Naive thymus-derived CD8-positive, alpha-beta T cell (primary cell): Measurements from ENCODE around the gene RNF111. TPM values are rescaled to one million over a fixed set of nuclear protein-coding genes. Genes with fewer than 3 reads are reported as not detected.

ENCODE experiments used
- ATAC-seq, 2 donors: fragments of 150-1000 bp; cut with Tn5 transposase in 1 of 2; sonication (Bioruptor Pico), chemical (Tn5 transposase) in 1 of 2; 1 replicate in 1 of 2; 2 replicates in 1 of 2; pipeline ENCODE4 v1.10.0; 2021; ENCODE audit warnings: mild to moderate bottlenecking in 2 of 2, moderate library complexity in 2 of 2
- POLR2A ChIA-PET: fragments of 350-600 bp; sonication (Branson Sonifier 250); formaldehyde crosslinking; loops from one replicate; lab custom pipeline; 2021; ENCODE audit warnings: antibody characterized with exemption; lab: Charles Lee
- DNase-seq, 10 donors: peaks; one replicate each; pipeline versions ENCODE4 v3.0.0 to v3.0.0-alpha.2; 2020 to 2022
- H3K27ac Mint-ChIP-seq, 10 donors: one replicate each; pipeline ENCODE4 v1.8.0; 2020 to 2022; ENCODE audit warnings: mild to moderate bottlenecking in 10 of 10, mixed read lengths in 10 of 10, moderate library complexity in 4 of 10, inconsistent platforms in 1 of 10
- H3K27me3 Mint-ChIP-seq, 5 donors: one replicate each; pipeline ENCODE4 v1.8.0; 2021 to 2022; ENCODE audit warnings: mixed read lengths in 5 of 5
- H3K36me3 Mint-ChIP-seq, 3 donors: one replicate each; pipeline ENCODE4 v1.8.0; 2020 to 2022; ENCODE audit warnings: mixed read lengths in 3 of 3, mild to moderate bottlenecking in 2 of 3, inconsistent platforms in 1 of 3
- H3K4me1 Mint-ChIP-seq, 4 donors: one replicate each; pipeline ENCODE4 v1.8.0; 2021 to 2022; ENCODE audit warnings: mixed read lengths in 4 of 4
- H3K4me3 Mint-ChIP-seq, 10 donors: one replicate each; pipeline ENCODE4 v1.8.0; 2020 to 2022; ENCODE audit warnings: mild to moderate bottlenecking in 10 of 10, mixed read lengths in 10 of 10, moderate library complexity in 6 of 10, inconsistent platforms in 1 of 10
- H3K9me3 Mint-ChIP-seq, 9 donors: one replicate each; pipeline ENCODE4 v1.8.0; 2020 to 2022; ENCODE audit warnings: mixed read lengths in 9 of 9, mild to moderate bottlenecking in 3 of 9, inconsistent platforms in 1 of 9, moderate library complexity in 1 of 9
- polyA plus RNA-seq, 3 donors: library from polyadenylated mRNA; unstranded; fragments of 300-500 nt; fragmentation: Illumina TruSeq; gene quantifications; one replicate each; pipeline ENCODE4 v1.2.3, GENCODE V29; 2021
- total RNA-seq, 8 experiments: library from RNA in 2 of 8; stranded (reverse) in 2 of 8; gene quantifications; one replicate each; pipeline ENCODE4 v1.2.3 and lab custom pipeline; 2021 to 2026

Gene RNF111
- total RNA-seq, result 10 to 100 TPM; 51.4 to 58.2 TPM
- 10 to 100 TPM; 12.1 to 14.3 (median 14.0) TPM for polyA plus RNA-seq
- 23.7 to 51.2 (median 41.1) reads per million in 6 experiments for total RNA-seq (lab: John Stamatoyannopoulos, UW)

GRCh38 chr15:58987491-58988005 lies at the start of gene RNF111:
Gene RNF111 (plus strand): TSS chr15:58987663. CDS start chr15:59030823, 43,160 bp downstream.
- Mint-ChIP-seq H3K9me3 (no peaks in the 10 kb centered on the region), H3K4me3 (peak within 1 kb of the TSS; percentile 91 to 99 (median 97)), H3K36me3 (peaks cover 0 to 24% (median 2%) of the 10 kb centered on the region in 3 donors), H3K27me3 (no peaks in the 10 kb centered on the region), H3K4me1 (peaks cover 14 to 52% (median 39%) of the 10 kb centered on the region in 4 donors), H3K27ac (peak within 1 kb of the TSS; percentile 93 to 99 (median 97))
- POLR2A ChIA-PET, result interaction anchor here (0.9 to 1.7 kb wide), 3 partner anchors 12 to 702 kb away, joined by 3 to 5 read pairs (median 3); partner anchors contain the start of gene BNIP2
- DNase-seq (peak; percentile 72 to 95 (median 87)), ATAC-seq (peak; percentile 91 to 92)

- peaks cover 0 to 4% (median 0%) of the 10 kb centered on the region in 5 donors for H3K27me3 Mint-ChIP-seq
- no peak overlapping the region for H3K4me3 Mint-ChIP-seq
- no peak overlapping the region for H3K27ac Mint-ChIP-seq
- no peak for DNase-seq
- H3K36me3 Mint-ChIP-seq, result no peaks in the 10 kb centered on the region
- peaks cover 0 to 2% (median 2%) of the 10 kb centered on the region in 4 donors for H3K4me1 Mint-ChIP-seq
- no peaks in the 10 kb centered on the region for H3K9me3 Mint-ChIP-seq
- ATAC-seq, result no peak
- POLR2A ChIA-PET, result no interaction called here
Measured at GRCh38 chr15:58947179-58947578, 40.3 kb upstream of the RNF111 start.

DNA sequence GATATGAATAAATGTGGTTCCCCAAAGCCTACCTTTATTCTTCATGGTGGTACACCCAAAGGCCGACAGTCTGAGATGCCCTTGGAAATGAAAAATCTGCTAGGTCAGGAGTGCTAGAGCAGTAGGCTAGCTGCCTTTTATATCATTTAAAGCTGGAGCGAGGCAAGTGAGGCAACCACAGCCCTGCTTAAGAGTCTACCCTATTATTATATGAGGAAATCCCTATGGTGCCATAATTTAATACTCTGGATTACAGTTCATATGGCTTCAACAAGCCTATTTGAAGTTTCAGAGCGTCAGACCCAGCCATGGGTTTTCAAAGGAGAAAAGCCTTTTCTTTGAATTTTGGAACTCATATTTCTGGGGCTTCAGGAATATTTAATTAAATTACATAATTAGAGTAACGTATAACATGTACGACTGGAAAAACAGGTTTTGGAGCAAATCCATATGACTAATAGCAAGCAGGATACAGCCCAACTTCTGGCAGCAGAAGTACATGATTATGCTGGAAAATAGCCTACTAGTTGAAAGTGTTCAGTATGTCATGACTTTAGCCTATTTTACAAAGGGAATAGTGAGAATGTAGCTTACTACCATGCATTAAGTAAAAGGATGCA lies 36.0 kb upstream of the RNF111 start:
- no peak for ATAC-seq

DNA sequence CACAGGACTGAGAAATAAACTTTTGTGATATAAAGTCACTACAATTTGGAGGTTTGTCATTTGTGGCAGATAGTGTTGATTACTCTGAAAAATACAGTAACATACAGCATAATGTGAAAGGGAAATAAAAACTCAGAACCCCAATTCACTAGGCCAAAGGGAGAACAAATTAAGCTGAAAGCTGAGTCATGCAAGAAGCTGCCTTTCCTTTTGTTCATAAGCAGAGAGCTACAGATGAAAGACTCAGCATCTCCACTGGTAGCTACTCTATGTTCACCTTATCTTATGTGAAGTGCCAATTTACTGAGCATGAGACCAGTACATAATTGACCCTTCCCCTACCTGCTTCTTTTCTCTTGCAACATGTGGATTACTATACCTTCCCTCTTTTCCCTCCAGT lies 34.7 kb upstream of the RNF111 start:
- ATAC-seq (no peak), DNase-seq (no peak)

More for the DNA sequence above, 36.0 kb upstream of the RNF111 start:
- no peak overlapping the region for H3K4me3 Mint-ChIP-seq
- POLR2A ChIA-PET, result no interaction called here
- peaks cover 0 to 4% (median 0%) of the 10 kb centered on the region in 5 donors for H3K27me3 Mint-ChIP-seq
- H3K4me1 Mint-ChIP-seq, result peaks cover 2 to 10% (median 5%) of the 10 kb centered on the region in 4 donors
- H3K9me3 Mint-ChIP-seq, result no peaks in the 10 kb centered on the region
- H3K36me3 Mint-ChIP-seq, result no peaks in the 10 kb centered on the region
- no peak overlapping the region for H3K27ac Mint-ChIP-seq
- no peak for DNase-seq

DNA sequence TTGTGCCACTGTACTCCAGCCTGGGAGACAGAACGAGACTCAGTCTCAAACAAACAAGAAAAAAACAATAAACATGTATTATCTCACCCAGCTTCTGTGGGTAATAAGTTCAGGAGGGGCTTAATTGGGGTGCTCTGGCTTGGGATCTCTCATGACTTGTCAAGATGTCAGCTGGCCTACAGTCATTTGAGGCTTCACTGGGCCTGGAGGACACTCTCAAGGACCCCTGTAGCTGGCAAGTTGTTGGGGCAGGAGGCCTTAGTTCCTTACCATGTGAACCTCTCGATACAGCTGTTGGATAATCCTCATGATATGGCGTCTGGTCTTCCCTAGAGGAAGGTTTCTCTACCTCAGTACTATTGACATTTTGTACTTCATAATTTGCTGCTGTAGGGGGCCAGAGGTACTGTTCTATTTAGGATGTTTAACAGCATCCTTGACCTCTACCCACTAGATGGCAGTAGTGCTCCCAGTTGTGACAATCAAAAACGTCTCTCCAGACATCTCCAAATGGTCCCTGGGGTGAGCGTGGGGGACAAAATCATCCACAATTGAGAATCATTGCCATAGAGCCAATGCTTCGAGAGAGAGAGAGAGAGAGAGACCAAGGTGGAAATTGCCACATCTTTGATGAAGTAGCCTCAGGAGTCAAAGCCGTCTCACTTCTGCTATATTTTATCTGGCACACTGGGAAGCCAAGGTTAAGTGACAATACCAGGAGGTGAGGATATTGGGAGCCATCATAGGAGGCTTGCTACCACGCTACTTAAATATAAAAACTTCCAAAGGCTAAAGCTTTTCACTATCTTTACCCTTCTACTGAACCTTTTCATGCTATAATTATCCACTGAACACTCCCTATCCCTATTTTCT lies 30.1 kb upstream of the RNF111 start:
- peaks cover 4 to 14% (median 8%) of the 10 kb centered on the region in 4 donors for H3K4me1 Mint-ChIP-seq
- POLR2A ChIA-PET, result no interaction called here
- H3K27me3 Mint-ChIP-seq, result no peaks in the 10 kb centered on the region
- ATAC-seq (peak; percentile 98 to 99), DNase-seq (peak; percentile 14 to 76 (median 57))
- no peaks in the 10 kb centered on the region for H3K9me3 Mint-ChIP-seq
- no peak overlapping the region for H3K4me3 Mint-ChIP-seq
- no peak overlapping the region for H3K27ac Mint-ChIP-seq
- H3K36me3 Mint-ChIP-seq, result no peaks in the 10 kb centered on the region

More for the DNA sequence above, 34.7 kb upstream of the RNF111 start:
- POLR2A ChIA-PET, result no interaction called here
- H3K36me3 Mint-ChIP-seq, result no peaks in the 10 kb centered on the region
- H3K4me1 Mint-ChIP-seq, result peaks cover 6 to 18% (median 9%) of the 10 kb centered on the region in 4 donors
- no peak overlapping the region for H3K4me3 Mint-ChIP-seq
- H3K27me3 Mint-ChIP-seq, result peaks cover 0 to 4% (median 0%) of the 10 kb centered on the region in 5 donors
- no peaks in the 10 kb centered on the region for H3K9me3 Mint-ChIP-seq
- peak overlapping the region in 3 of 10 donors; percentile 19 to 40 (median 25) for H3K27ac Mint-ChIP-seq

DNA sequence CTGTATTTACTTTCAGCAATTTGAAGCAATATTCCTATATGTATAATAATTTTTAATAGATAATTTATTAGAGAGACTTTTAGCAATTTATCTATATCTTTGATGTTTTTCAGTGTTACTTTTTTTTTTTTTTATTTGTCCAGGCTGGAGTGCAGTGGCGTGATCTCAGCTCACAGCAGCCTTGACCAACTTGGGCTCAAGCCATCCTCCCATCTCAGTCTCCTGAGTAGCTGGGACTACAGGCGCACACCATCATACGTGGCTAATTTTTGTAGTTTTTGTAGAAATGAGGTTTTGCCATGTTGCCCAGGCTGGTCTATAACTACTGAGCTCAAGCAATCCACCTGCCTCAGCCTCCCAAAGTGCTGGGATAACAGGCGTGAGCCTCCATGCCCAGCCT lies 28.7 kb upstream of the RNF111 start:
- Mint-ChIP-seq H3K9me3 (no peaks in the 10 kb centered on the region), H3K27ac (no peak overlapping the region), H3K4me3 (no peak overlapping the region), H3K36me3 (no peaks in the 10 kb centered on the region), H3K27me3 (no peaks in the 10 kb centered on the region), H3K4me1 (peaks cover 4 to 8% (median 5%) of the 10 kb centered on the region in 4 donors)
- DNase-seq, result no peak
- POLR2A ChIA-PET, result no interaction called here
- ATAC-seq, result no peak

- no peaks in the 10 kb centered on the region for H3K9me3 Mint-ChIP-seq
- DNase-seq, result no peak
- no peak overlapping the region for H3K4me3 Mint-ChIP-seq
- peaks cover 4 to 6% (median 4%) of the 10 kb centered on the region in 4 donors for H3K4me1 Mint-ChIP-seq
- no peaks in the 10 kb centered on the region for H3K36me3 Mint-ChIP-seq
- POLR2A ChIA-PET, result interaction anchor here (0.7 kb wide), 1 partner anchor 176 kb away, joined by 5 read pairs; no protein-coding TSS in a partner anchor
- ATAC-seq, result no peak
- H3K27me3 Mint-ChIP-seq, result no peaks in the 10 kb centered on the region
- H3K27ac Mint-ChIP-seq, result no peak overlapping the region
Measured at GRCh38 chr15:58962136-58962535, 25.3 kb upstream of the RNF111 start.

DNA sequence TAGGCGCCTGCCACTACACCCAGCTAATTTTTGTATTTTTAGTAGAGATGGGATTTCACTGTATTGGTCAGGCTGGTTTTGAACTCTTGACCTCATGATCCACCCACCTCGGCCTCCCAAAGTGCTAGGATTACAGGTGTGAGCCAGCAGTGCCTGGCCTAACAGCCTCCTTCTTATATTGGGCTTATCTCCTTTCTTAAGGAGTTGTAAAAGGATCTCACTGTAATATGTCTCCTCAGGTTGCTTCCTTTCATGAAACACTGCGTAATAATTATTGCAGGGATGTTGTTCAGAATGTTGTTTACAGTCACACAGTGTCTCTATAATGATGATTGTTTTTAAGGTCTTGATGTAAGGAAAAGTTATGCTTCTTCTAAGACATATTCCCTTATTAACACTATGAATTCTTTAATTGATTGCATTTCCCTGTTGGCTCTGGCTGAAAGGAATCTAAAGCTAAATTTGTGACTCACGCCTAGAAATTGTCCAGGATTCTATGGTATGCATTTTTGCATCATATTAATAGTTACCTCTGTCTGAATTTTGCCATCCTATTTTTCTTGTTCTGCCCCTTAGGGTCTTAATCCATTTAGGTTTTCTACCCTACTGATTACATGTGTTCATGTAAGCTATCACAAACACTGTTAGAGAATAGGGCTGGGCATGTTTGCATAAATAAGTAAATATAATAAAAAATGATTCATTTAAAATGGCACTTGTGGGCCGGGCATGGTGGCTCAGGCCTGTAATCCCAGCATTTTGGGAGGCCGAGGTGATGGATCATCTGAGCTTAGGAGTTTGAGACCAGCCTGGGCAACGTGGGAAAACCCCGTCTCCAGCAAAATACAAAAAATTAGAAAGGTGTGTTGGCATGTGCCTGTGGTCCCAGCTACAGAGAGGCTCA lies 24.5 kb upstream of the RNF111 start:
- Mint-ChIP-seq H3K9me3 (no peaks in the 10 kb centered on the region), H3K4me3 (no peak overlapping the region), H3K27me3 (no peaks in the 10 kb centered on the region), H3K27ac (peak overlapping the region in 1 of 10 donors; percentile 62), H3K36me3 (no peaks in the 10 kb centered on the region), H3K4me1 (no peaks in the 10 kb centered on the region)
- no peak for ATAC-seq
- POLR2A ChIA-PET, result interaction anchor here (0.7 kb wide), 1 partner anchor 175 kb away, joined by 5 read pairs; no protein-coding TSS in a partner anchor
- DNase-seq, result no peak

- H3K27ac Mint-ChIP-seq, result no peak overlapping the region
- POLR2A ChIA-PET, result no interaction called here
- peaks cover 0 to 2% (median 0%) of the 10 kb centered on the region in 5 donors for H3K27me3 Mint-ChIP-seq
- H3K9me3 Mint-ChIP-seq, result no peaks in the 10 kb centered on the region
- ATAC-seq (no peak), DNase-seq (no peak)
- peaks cover 0 to 1% (median 0%) of the 10 kb centered on the region in 3 donors for H3K36me3 Mint-ChIP-seq
- no peaks in the 10 kb centered on the region for H3K4me1 Mint-ChIP-seq
- H3K4me3 Mint-ChIP-seq, result no peak overlapping the region
Measured at GRCh38 chr15:58966698-58967097, 20.8 kb upstream of the RNF111 start.

- no peaks in the 10 kb centered on the region for H3K9me3 Mint-ChIP-seq
- H3K4me3 Mint-ChIP-seq, result no peak overlapping the region
- POLR2A ChIA-PET, result interaction anchor here (0.5 kb wide), 1 partner anchor 284 kb away, joined by 3 read pairs; no protein-coding TSS in a partner anchor
- DNase-seq (no peak), ATAC-seq (no peak)
- H3K27me3 Mint-ChIP-seq, result peaks cover 0 to 2% (median 0%) of the 10 kb centered on the region in 5 donors
- no peak overlapping the region for H3K27ac Mint-ChIP-seq
- H3K36me3 Mint-ChIP-seq, result peaks cover 0 to 1% (median 0%) of the 10 kb centered on the region in 3 donors
- no peaks in the 10 kb centered on the region for H3K4me1 Mint-ChIP-seq
Measured at GRCh38 chr15:58967479-58967878, 20.0 kb upstream of the RNF111 start.

- no peaks in the 10 kb centered on the region for H3K9me3 Mint-ChIP-seq
- H3K4me3 Mint-ChIP-seq, result no peak overlapping the region
- peak overlapping the region in 1 of 10 donors; percentile 8 for H3K27ac Mint-ChIP-seq
- DNase-seq (no peak), ATAC-seq (no peak)
- no peaks in the 10 kb centered on the region for H3K36me3 Mint-ChIP-seq
- peaks cover 0 to 3% (median 0%) of the 10 kb centered on the region in 5 donors for H3K27me3 Mint-ChIP-seq
- POLR2A ChIA-PET, result no interaction called here
- peaks cover 9 to 61% (median 34%) of the 10 kb centered on the region in 4 donors for H3K4me1 Mint-ChIP-seq
Measured at GRCh38 chr15:58977887-58978286, 9.6 kb upstream of the RNF111 start.
